GM19397 (cell line): ENCODE data around the gene CTXN1.
"Not testable (repeated sequence)": the region's sequence is repeated elsewhere in the genome, so short reads cannot be mapped to it uniquely, and the experiment has no call there.

Source experiments
- ATAC-seq: cut with Tn5 transposase; IDR thresholded peaks from one replicate; pipeline ENCODE4 v1.9.1; 2021; ENCODE audit warnings: mild to moderate bottlenecking, moderate library complexity; ENCODE audit not compliant: unreplicated experiment

The CTXN1 gene

DNA sequence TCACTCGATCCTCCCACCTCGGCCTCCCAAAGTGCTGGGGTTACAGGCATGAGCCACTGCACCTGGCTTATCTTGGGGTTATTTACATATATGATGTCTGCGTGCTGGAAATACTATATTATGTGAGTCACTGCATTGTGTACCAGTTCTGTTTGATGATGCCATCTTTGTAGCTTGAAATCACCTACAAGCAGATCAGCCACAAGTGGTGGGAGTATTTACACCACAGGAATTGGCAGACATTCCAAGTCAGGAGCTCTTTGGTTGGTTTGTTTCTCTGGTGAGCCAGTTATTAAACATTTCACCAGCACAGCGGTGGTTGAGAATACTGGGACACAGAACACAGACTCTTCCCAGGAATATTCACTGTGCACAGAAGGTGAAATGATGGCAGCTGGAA is 22.0 kb upstream of the CTXN1 start:
- ATAC-seq = no peak

- ATAC-seq = peak; percentile 25
Measured at GRCh38 chr19:7944177-7944761, 18.3 kb upstream of the CTXN1 start.

DNA sequence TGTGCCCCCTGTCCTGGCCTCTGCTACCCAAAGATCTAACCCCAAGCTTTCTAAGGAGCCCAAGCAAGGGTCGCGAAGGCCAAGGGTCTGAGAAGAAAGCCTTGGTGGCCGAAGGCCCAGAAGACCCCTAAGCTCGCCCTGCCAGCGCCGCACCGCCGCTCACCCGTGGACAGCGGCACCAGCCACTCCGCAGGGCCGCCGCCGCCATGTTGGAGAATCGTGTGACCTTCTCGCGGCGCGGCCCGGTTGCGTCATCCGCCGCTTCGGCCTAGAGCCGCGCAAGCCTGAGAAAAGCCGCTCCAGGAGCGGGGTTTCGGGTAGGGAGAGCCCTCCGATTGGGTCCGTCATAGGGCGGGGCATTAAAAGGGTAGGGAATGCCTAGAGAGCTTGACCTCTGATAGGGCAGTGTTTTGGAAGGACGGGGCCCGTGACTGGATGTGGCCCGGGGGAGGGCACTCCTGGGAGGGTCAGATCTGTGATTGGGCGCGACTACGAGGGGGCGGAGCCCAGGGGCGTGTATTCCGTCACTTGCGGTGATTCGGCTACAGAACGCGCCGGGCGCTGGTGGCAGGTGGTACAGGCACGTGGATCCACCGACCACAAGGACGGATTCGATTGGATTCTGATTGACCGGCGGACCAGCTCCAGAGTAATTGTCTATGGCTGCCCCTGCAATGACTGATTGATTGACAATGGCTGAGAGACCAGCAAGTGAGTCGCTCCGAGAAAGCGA is 17.7 kb upstream of the CTXN1 start, which contains the start of gene TIMM44:
TSS of gene TIMM44 (minus strand) at position 223 of the 733 bp plus-strand sequence. CDS start at position 208, 15 bp downstream.
- peak; percentile 90 for ATAC-seq

GRCh38 chr19:7942981-7943443 is 17.1 kb upstream of the CTXN1 start:
- peak; percentile 10 for ATAC-seq

GRCh38 chr19:7941895-7942596 is 16.1 kb upstream of the CTXN1 start:
- ATAC-seq = no peak

DNA sequence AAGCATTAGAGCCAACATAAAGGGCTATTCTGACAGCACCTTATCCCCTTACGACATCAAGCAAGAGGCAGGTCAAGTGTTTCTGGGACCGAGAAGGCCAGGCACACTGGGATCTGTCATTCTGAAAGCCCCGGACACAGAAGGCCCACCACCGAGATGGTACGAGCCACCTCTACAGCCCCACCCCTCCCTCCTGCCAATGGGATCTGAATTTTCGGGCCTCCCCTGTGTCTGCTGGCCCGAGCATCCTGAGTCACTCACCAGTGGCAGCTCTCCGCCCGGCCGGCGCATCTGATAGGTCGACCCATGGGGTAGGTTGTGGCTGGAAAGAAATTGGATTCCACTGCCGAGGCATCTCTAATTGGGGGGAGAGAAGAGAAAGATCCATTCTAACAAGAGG is 14.9 kb upstream of the CTXN1 start:
- ATAC-seq = no peak

GRCh38 chr19:7934766-7935165 is 8.8 kb upstream of the CTXN1 start:
- no peak for ATAC-seq

GRCh38 chr19:7933828-7934725 is 8.1 kb upstream of the CTXN1 start:
- ATAC-seq = no peak

DNA sequence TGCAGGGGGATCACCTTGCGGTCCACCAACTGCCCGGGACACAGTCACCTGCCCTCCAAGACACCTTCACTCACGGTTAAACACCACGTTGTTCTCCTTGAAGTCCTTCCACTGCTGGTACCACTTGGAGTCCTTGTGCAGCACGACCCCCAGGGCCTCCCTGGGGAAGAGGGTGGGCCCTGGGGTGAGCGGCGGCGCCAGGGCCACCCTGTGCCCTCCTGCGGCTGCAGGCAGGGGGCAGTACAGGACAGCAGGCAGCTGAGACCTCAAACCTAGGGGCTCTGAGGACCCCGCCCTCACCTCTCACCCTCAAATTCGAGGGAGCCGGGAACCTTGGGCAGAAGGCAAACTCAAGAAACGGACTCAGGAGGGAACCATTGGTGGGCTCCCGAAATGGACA is 7.5 kb upstream of the CTXN1 start:
- no peak for ATAC-seq

GRCh38 chr19:7932930-7933300 is 7.0 kb upstream of the CTXN1 start:
- no peak for ATAC-seq

DNA sequence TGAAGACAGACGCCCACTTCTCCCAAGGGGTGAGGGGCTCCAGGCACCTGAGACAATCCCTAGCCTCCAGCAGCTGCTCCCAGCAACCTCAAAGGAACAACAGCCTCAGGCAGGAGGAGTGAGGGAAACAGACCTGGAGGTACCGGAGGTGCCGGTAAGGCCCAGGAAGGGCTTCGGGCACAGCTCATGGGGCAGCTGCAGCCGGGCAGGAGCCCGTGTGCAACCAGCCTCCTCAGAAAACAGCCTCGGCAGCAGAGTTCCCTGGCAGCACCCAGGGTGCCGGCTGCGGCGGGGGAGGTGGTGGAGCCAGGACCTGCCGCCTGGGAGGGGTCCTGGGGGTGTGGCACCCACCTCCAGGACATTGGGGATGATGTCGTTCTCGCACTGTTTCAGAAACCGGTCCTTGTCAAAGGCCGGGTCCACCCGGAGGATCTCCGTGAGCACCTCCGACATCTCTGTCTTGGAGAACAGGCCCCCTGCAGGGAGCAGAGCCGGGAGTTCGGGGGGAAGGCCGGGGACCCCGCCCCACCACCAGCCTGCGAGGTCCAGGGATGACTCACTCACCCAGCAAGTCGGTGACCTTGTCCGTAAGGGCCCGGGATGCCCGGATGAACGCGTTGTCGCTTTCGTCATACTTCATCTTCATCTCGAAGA is 6.5 kb upstream of the CTXN1 start:
- ATAC-seq = no peak

GRCh38 chr19:7931221-7932061 is 5.5 kb upstream of the CTXN1 start:
- no peak for ATAC-seq

- ATAC-seq = no peak
Measured at GRCh38 chr19:7930765-7931164, 4.8 kb upstream of the CTXN1 start.

DNA sequence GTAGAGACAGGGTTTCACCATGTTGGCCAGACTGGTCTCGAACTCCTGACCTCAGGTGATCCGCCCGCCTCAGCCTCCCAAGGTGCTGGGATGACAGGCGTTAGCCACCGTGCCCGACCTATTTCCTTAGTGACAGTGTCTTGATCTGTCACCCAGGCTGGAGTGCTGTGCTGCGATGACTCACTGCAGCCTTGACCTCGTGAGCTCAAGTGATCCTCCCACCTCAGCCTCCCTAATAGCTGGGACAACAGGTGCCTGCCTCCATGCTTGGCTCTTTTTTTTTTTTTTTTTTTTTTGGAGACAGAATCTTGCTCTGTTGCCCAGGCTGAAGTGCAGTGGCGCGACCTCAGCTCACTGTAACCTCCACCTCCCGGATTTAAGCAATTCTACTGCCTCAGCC is 4.1 kb upstream of the CTXN1 start:
- ATAC-seq = not testable (repeated sequence)

GRCh38 chr19:7928741-7929701 is 3.1 kb upstream of the CTXN1 start:
- no peak for ATAC-seq

GRCh38 chr19:7928334-7928706 is 2.4 kb upstream of the CTXN1 start:
- no peak for ATAC-seq

DNA sequence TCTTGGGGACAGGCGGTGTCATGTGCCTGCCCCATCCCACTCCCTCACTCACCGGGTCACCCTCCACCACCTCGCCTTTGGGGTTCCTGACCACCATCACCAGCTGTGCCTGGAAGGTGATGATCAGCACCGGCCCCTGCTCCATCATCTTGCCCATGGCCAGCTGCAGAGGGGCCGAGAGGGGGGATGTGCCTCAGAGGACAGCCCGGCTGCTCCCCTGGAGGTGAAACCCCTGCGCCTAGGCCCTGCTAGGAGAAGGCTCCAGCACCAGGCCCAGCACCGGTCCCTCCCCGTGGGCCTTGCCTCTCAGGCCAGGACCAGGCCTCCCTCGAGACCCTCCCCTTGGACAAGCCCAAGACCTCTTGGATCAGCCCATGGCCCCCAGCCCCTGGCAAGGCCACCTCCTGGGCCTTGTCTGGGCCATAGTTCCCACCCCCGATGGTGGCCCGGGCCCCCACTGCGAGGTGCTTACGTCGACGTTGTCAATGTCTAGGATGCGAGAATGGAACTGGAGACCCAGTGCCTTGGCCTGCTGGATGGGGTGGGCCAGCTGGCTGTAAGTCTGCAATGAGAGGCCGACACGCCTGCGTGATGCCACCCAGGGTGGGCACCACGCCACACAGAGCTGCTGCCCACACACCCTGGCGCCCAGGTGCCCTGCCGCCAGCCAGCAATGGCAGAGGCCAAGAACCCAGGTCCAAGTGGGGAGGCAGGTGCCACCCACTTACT is 1.8 kb upstream of the CTXN1 start:
- no peak for ATAC-seq
